GM21619 (cell line): ENCODE results near the gene TCF7L2.

Experiments used
- ATAC-seq: cut with Tn5 transposase; IDR thresholded peaks from one replicate; pipeline ENCODE4 v1.9.1; 2021; ENCODE audit not compliant: unreplicated experiment

TCF7L2 gene

GRCh38 chr10:113171662-113172061, 221.6 kb downstream of the TCF7L2 start:
- ATAC-seq: no peak

GRCh38 chr10:113175176-113175575, 225.1 kb downstream of the TCF7L2 start:
- ATAC-seq: no peak

- no peak for ATAC-seq
Measured at GRCh38 chr10:113175756-113176651, 226.0 kb downstream of the TCF7L2 start.

- ATAC-seq: no peak
Measured at GRCh38 chr10:113176652-113177155, 226.7 kb downstream of the TCF7L2 start.

GRCh38 chr10:113177156-113177935, 227.3 kb downstream of the TCF7L2 start:
- ATAC-seq: no peak

GRCh38 chr10:113177936-113178335, 227.9 kb downstream of the TCF7L2 start:
- no peak for ATAC-seq

GRCh38 chr10:113178771-113179170, 228.7 kb downstream of the TCF7L2 start:
- no peak for ATAC-seq

GRCh38 chr10:113179265-113179664, 229.2 kb downstream of the TCF7L2 start:
- ATAC-seq: no peak

GRCh38 chr10:113179966-113180365, 229.9 kb downstream of the TCF7L2 start:
- ATAC-seq: no peak

GRCh38 chr10:113180401-113181154, 230.5 kb downstream of the TCF7L2 start:
- ATAC-seq: no peak

GRCh38 chr10:113182154-113182553, 232.1 kb downstream of the TCF7L2 start:
- no peak for ATAC-seq

GRCh38 chr10:113183573-113183972, 233.5 kb downstream of the TCF7L2 start:
- no peak for ATAC-seq

GRCh38 chr10:113187063-113187777, 237.2 kb downstream of the TCF7L2 start:
- no peak for ATAC-seq

- no peak for ATAC-seq
Measured at GRCh38 chr10:113199459-113199858, 249.4 kb downstream of the TCF7L2 start.

- ATAC-seq: no peak
Measured at GRCh38 chr10:113202011-113202410, 252.0 kb downstream of the TCF7L2 start.

- ATAC-seq: no peak
Measured at GRCh38 chr10:113207924-113208323, 257.9 kb downstream of the TCF7L2 start.

GRCh38 chr10:113213035-113213434, 263.0 kb downstream of the TCF7L2 start:
- no peak for ATAC-seq

GRCh38 chr10:113214331-113214730, 264.3 kb downstream of the TCF7L2 start:
- ATAC-seq: no peak

- no peak for ATAC-seq
Measured at GRCh38 chr10:113216102-113216501, 266.1 kb downstream of the TCF7L2 start.
